H1 (cell line): ENCODE measurements around the gene SND1. TPM values are rescaled to one million over a fixed set of nuclear protein-coding genes. Genes with fewer than 3 reads are reported as not detected.

Source experiments
- ASH2L ChIP-seq: fragments of 200-600, 300-600 bp; sonication (generic); IDR thresholded peaks from one replicate; pipeline ENCODE4 v1.7.1; 2017; ENCODE audit warnings: low read length
- polyA plus RNA-seq, 7 experiments: library from polyadenylated mRNA; depleted of rRNA in 3 of 7; stranded (reverse) in 5 of 7; unstranded in 2 of 7; fragments of >200 nt in 5 of 7; fragments of 200-250 nt in 2 of 7; gene quantifications; 1 replicate in 5 of 7; 2 replicates in 1 of 7; 4 replicates in 1 of 7; pipeline versions ENCODE4 v1.2.1 to v1.2.3, GENCODE V29; 2011 to 2013; ENCODE audit warnings: missing spikeins in 2 of 7, mixed read lengths in 2 of 7
- total RNA-seq: library from RNA; stranded (reverse); fragmentation: NEBNext Ultra II Directional; extraction: Animal tissue kit (Norgen Biotek cat#: 25700); gene quantifications from 2 replicates; pipeline ENCODE4 v1.2.1, GENCODE V29; 2021
- TF ChIP-seq, protein P1 (sequence below): IDR thresholded peaks from 2 replicates; pipeline ENCODE4 v1.6.1; 2012; ENCODE audit warnings: low read length, inconsistent platforms
- TF ChIP-seq, protein P2 (sequence below): IDR thresholded peaks from 2 replicates; pipeline ENCODE4 v1.6.1; 2012; ENCODE audit warnings: inconsistent platforms

The SND1 gene
- total and polyA plus RNA-seq, 2 of the 8 experiments (the other 6 are each of a cell fraction or from before 2014, with no cell fraction given) = 122 to 290 TPM

- TF ChIP-seq, protein P1, sequence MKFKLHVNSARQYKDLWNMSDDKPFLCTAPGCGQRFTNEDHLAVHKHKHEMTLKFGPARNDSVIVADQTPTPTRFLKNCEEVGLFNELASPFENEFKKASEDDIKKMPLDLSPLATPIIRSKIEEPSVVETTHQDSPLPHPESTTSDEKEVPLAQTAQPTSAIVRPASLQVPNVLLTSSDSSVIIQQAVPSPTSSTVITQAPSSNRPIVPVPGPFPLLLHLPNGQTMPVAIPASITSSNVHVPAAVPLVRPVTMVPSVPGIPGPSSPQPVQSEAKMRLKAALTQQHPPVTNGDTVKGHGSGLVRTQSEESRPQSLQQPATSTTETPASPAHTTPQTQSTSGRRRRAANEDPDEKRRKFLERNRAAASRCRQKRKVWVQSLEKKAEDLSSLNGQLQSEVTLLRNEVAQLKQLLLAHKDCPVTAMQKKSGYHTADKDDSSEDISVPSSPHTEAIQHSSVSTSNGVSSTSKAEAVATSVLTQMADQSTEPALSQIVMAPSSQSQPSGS = no peak
- TF ChIP-seq, protein P2, sequence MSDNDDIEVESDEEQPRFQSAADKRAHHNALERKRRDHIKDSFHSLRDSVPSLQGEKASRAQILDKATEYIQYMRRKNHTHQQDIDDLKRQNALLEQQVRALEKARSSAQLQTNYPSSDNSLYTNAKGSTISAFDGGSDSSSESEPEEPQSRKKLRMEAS = no peak
- TF ChIP-seq ASH2L = no peak
Measured at GRCh38 chr7:127745445-127745844, 93.5 kb downstream of the SND1 start (continued).
